Thyroid gland (tissue), 4 donors: Measurements from ENCODE around the gene SPTBN1.

Experiments
- POLR2A ChIP-seq, 2 donors: fragments of 450-650 bp; IDR thresholded peaks; one replicate each; pipeline ENCODE4 v1.6.1; 2017; ENCODE audit warnings: antibody characterized with exemption in 2 of 2, mild to moderate bottlenecking in 2 of 2, moderate library complexity in 1 of 2
- TF ChIP-seq, protein P1 (sequence below), 6 experiments: fragments of 200-600 bp in 3 of 6; fragments of 450-650 bp in 3 of 6; sonication (generic) in 3 of 6; IDR thresholded peaks; one replicate each; pipeline ENCODE4 v1.5.1; 2016 to 2019; ENCODE audit warnings: antibody characterized with exemption in 6 of 6, mild to moderate bottlenecking in 2 of 6, inconsistent platforms in 1 of 6, moderate library complexity in 1 of 6

- TF ChIP-seq, protein P1, sequence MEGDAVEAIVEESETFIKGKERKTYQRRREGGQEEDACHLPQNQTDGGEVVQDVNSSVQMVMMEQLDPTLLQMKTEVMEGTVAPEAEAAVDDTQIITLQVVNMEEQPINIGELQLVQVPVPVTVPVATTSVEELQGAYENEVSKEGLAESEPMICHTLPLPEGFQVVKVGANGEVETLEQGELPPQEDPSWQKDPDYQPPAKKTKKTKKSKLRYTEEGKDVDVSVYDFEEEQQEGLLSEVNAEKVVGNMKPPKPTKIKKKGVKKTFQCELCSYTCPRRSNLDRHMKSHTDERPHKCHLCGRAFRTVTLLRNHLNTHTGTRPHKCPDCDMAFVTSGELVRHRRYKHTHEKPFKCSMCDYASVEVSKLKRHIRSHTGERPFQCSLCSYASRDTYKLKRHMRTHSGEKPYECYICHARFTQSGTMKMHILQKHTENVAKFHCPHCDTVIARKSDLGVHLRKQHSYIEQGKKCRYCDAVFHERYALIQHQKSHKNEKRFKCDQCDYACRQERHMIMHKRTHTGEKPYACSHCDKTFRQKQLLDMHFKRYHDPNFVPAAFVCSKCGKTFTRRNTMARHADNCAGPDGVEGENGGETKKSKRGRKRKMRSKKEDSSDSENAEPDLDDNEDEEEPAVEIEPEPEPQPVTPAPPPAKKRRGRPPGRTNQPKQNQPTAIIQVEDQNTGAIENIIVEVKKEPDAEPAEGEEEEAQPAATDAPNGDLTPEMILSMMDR (IDR thresholded peaks at IDR 0.05) = no peak
- TF ChIP-seq POLR2A (IDR thresholded peaks at IDR 0.05) = no peak
Observed at GRCh38 chr2:54589038-54589339, 132.9 kb downstream of the SPTBN1 start.
